Ishikawa (cell line): ENCODE results near the gene ARFGAP3.

Source experiments
- CEBPB ChIP-seq: IDR thresholded peaks from 2 replicates; pipeline ENCODE4 v1.6.1; 2012
- CREB1 ChIP-seq: IDR thresholded peaks from 2 replicates; pipeline ENCODE4 v1.6.1; 2012; ENCODE audit warnings: low read depth
- EP300 ChIP-seq: IDR thresholded peaks from 2 replicates; pipeline ENCODE4 v1.6.1; 2012; ENCODE audit warnings: borderline replicate concordance
- FOXM1 ChIP-seq: IDR thresholded peaks from 2 replicates; pipeline ENCODE4 v1.6.1; 2012; ENCODE audit warnings: low read depth, borderline replicate concordance
- RAD21 ChIP-seq: IDR thresholded peaks from 2 replicates; pipeline ENCODE4 v1.6.1; 2012; ENCODE audit warnings: low read depth
- TAF1 ChIP-seq: IDR thresholded peaks from 2 replicates; pipeline ENCODE4 v1.6.1; 2012; ENCODE audit warnings: low read depth, mild to moderate bottlenecking
- TCF12 ChIP-seq: IDR thresholded peaks from 2 replicates; pipeline ENCODE4 v1.6.1; 2012; ENCODE audit warnings: low read depth
- YY1 ChIP-seq: IDR thresholded peaks from 2 replicates; pipeline ENCODE4 v1.6.1; 2012; ENCODE audit warnings: low read depth

GRCh38 chr22:42892571-42893316, 35.7 kb upstream of the ARFGAP3 start:
- TF ChIP-seq RAD21 (no peak), TAF1 (no peak), YY1 (no peak), CREB1 (no peak), FOXM1 (no peak), EP300 (no peak), TCF12 (no peak), CEBPB (no peak)
